GM12874 (cell line): ENCODE results near the gene CTNNA2.

Experiments
- CTCF ChIP-seq: IDR thresholded peaks from 2 replicates; pipeline ENCODE4 v1.5.1; 2011; ENCODE audit warnings: low read depth, mild to moderate bottlenecking, control low read depth, low read length, moderate library complexity; ENCODE audit not compliant: insufficient read depth

The CTNNA2 gene

GRCh38 chr2:80002568-80003157, 489.8 kb downstream of the CTNNA2 start:
- no peak for TF ChIP-seq CTCF

GRCh38 chr2:80007777-80008503, 495.1 kb downstream of the CTNNA2 start:
- TF ChIP-seq CTCF = no peak

- TF ChIP-seq CTCF = no peak
These were observed 495.7 kb downstream of the CTNNA2 start for GRCh38 chr2:80008596-80008995.

GRCh38 chr2:80009211-80009610, 496.4 kb downstream of the CTNNA2 start:
- TF ChIP-seq CTCF = no peak

- no peak for TF ChIP-seq CTCF
These were observed 499.2 kb downstream of the CTNNA2 start for GRCh38 chr2:80012061-80012460.

- TF ChIP-seq CTCF = no peak
These were observed 501.8 kb downstream of the CTNNA2 start for GRCh38 chr2:80014637-80015036.

- TF ChIP-seq CTCF = no peak
These were observed 503.3 kb downstream of the CTNNA2 start for GRCh38 chr2:80016171-80016570.
